ENCODE data around the gene GRPEL1.

Gene GRPEL1

DNA sequence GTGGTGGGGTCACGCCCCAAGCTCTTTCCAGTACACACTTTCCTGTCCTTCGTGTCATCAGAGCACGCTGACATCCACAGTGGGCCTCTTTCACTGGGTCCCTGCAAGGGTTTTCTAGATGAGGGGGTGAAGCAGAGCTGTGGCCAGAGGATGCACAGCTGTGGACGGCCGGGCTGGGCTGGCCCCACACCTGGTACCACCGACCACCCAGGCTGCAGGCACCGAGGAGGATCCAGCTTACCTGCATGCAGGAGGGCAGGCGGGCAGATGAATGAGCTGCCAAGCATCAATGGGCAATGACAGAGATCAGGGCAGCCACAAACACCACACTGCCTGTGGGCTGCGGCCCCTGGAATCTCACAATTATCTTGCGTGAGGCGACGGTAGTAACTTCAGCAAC lies 9.5 kb upstream of the GRPEL1 start:
- H2BK120ac ChIP-seq (ENCODE audit: insufficient read depth, low read length, poor library complexity): no peak overlapping the region
- peaks cover 0 to 2% of the 10 kb centered on the region in 2 experiments for H3K4me1 ChIP-seq (ENCODE audit: control insufficient read depth in 1 of 2, insufficient read depth in 2 of 2, low read length in 2 of 2)
- H3K27me3 ChIP-seq (ENCODE audit: insufficient read depth, low read length): no peaks in the 10 kb centered on the region
- H4K8ac ChIP-seq (ENCODE audit: low read depth, low read length): no peak overlapping the region
- no peak overlapping the region for H3K4me2 ChIP-seq (ENCODE audit: low read length)
- H2AK5ac ChIP-seq (ENCODE audit: low read length): no peak overlapping the region
- WGBS (ENCODE audit: extremely low coverage, insufficient coverage, insufficient read length): no CpG with 5 or more reads among the region's 12 CpGs
- no peaks in the 10 kb centered on the region for H3K79me2 ChIP-seq (ENCODE audit: control insufficient read depth, insufficient read depth, low read length, poor library complexity)
- no peak overlapping the region for H3K23ac ChIP-seq (ENCODE audit: low read length)
- no peak overlapping the region for H2BK12ac ChIP-seq (ENCODE audit: low read length)
- H3K36me3 ChIP-seq (ENCODE audit: control insufficient read depth in 1 of 2, insufficient read depth in 2 of 2, low read length in 2 of 2): no peaks in the 10 kb centered on the region
- no peak for DNase-seq
- H3K9ac ChIP-seq (ENCODE audit: low read length): no peak overlapping the region
- no peak overlapping the region for H3K14ac ChIP-seq (ENCODE audit: low read length)
- H4K12ac ChIP-seq (ENCODE audit: low read depth, low read length): no peak overlapping the region
- no peak overlapping the region for H2AFZ ChIP-seq (ENCODE audit: insufficient read depth, low read length, poor library complexity)
- H3K79me1 ChIP-seq (ENCODE audit: low read length): no peaks in the 10 kb centered on the region
- H3K4me3 ChIP-seq (ENCODE audit: low read depth, low read length): no peak overlapping the region
- H4K91ac ChIP-seq (ENCODE audit: low read depth, low read length): no peak overlapping the region
- no peak overlapping the region for H3K4ac ChIP-seq (ENCODE audit: low read depth, low read length)
- no peak overlapping the region for H3K18ac ChIP-seq (ENCODE audit: low read length)
- no peaks in the 10 kb centered on the region for H3K9me3 ChIP-seq (ENCODE audit: insufficient read depth, low read depth, low read length)
- H2BK5ac ChIP-seq (ENCODE audit: low read depth, low read length, poor library complexity): no peak overlapping the region
- H3K27ac ChIP-seq (ENCODE audit: low read depth, low read length): no peak overlapping the region

DNA sequence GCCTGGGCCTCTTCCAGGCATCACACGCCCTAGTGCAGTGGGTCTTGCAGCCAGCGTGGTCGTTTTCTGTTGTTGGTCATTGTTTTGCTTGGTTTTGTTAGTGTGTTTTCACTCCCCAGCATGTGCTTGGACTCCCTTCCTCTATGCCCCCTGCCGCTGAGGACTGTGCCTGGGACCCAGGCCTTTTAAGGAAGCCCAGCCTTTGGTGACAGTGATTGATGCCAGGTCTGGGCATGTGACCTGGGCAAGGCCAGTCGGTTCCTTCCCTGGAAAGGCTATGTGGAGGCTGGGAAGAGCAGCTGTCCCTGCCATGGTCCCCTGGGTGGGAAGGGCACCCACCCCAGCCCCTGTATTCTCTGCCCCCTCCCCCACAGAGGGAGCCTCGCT lies 8.8 kb upstream of the GRPEL1 start:
- H3K4ac ChIP-seq (ENCODE audit: low read depth, low read length): no peak overlapping the region
- H2BK120ac ChIP-seq (ENCODE audit: insufficient read depth, low read length, poor library complexity): no peak overlapping the region
- no peak overlapping the region for H3K18ac ChIP-seq (ENCODE audit: low read length)
- H3K9ac ChIP-seq (ENCODE audit: low read length): no peak overlapping the region
- H2AK5ac ChIP-seq (ENCODE audit: low read length): no peak overlapping the region
- H3K27me3 ChIP-seq (ENCODE audit: insufficient read depth, low read length): no peaks in the 10 kb centered on the region
- no peak for DNase-seq
- no peak overlapping the region for H4K91ac ChIP-seq (ENCODE audit: low read depth, low read length)
- WGBS (ENCODE audit: extremely low coverage, insufficient coverage, insufficient read length): no CpG with 5 or more reads among the region's 6 CpGs
- no peaks in the 10 kb centered on the region for H3K9me3 ChIP-seq (ENCODE audit: insufficient read depth, low read depth, low read length)
- H2BK5ac ChIP-seq (ENCODE audit: low read depth, low read length, poor library complexity): no peak overlapping the region
- H3K23ac ChIP-seq (ENCODE audit: low read length): no peak overlapping the region
- H3K14ac ChIP-seq (ENCODE audit: low read length): no peak overlapping the region
- H3K27ac ChIP-seq (ENCODE audit: low read depth, low read length): no peak overlapping the region
- H3K36me3 ChIP-seq (ENCODE audit: control insufficient read depth in 1 of 2, insufficient read depth in 2 of 2, low read length in 2 of 2): no peaks in the 10 kb centered on the region
- no peaks in the 10 kb centered on the region for H3K79me2 ChIP-seq (ENCODE audit: control insufficient read depth, insufficient read depth, low read length, poor library complexity)
- no peak overlapping the region for H3K4me3 ChIP-seq (ENCODE audit: low read depth, low read length)
- H2AFZ ChIP-seq (ENCODE audit: insufficient read depth, low read length, poor library complexity): no peak overlapping the region
- H3K4me1 ChIP-seq (ENCODE audit: control insufficient read depth in 1 of 2, insufficient read depth in 2 of 2, low read length in 2 of 2): no peaks in the 10 kb centered on the region
- no peak overlapping the region for H4K12ac ChIP-seq (ENCODE audit: low read depth, low read length)
- no peaks in the 10 kb centered on the region for H3K79me1 ChIP-seq (ENCODE audit: low read length)
- no peak overlapping the region for H3K4me2 ChIP-seq (ENCODE audit: low read length)
- no peak overlapping the region for H4K8ac ChIP-seq (ENCODE audit: low read depth, low read length)
- H2BK12ac ChIP-seq (ENCODE audit: low read length): no peak overlapping the region

DNA sequence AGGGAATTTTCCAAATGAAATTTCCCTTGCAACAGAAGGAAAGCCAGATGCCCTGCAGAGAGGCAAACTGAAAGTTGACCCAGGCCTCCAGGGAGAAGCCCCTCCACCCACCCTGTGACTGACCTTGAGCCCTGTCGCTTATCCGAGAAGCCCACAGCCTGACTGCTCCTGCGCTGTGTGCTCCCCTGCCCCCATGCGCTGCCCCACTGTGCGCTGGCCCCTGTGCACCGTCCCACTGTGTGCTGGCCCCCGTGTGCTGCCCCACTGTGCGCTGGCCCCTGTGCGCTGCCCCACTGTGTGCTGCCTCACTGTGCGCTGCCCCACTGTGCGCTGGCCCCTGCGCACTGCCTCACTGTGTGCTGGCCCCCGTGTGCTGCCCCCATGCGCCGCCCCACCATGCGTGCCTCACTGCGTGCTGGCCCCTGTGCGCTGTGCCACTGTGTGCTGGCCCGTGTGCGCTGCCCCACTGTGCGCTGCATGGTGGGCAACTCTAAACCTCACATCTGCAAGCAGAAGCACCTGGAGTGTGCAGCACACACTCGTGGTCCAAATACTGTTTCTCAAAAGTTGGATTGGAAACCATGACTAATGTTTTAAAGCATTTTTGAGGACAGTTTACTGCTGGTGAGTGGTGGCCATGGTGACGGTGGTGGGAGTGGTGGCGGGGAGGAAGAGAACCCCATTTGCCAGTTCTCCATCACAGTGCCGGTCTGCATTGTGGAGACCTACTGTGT lies 8.3 kb upstream of the GRPEL1 start:
- Histone ChIP-seq H2BK5ac (ENCODE audit: low read depth, low read length, poor library complexity) (no peak overlapping the region), H4K91ac (ENCODE audit: low read depth, low read length) (no peak overlapping the region), H3K9me3 (ENCODE audit: insufficient read depth, low read depth, low read length) (no peaks in the 10 kb centered on the region), H2AK5ac (ENCODE audit: low read length) (no peak overlapping the region), H3K79me1 (ENCODE audit: low read length) (no peaks in the 10 kb centered on the region), H3K4me2 (ENCODE audit: low read length) (no peak overlapping the region), H3K4me3 (ENCODE audit: low read depth, low read length) (no peak overlapping the region), H3K14ac (ENCODE audit: low read length) (no peak overlapping the region), H3K27ac (ENCODE audit: low read depth, low read length) (no peak overlapping the region), H2BK120ac (ENCODE audit: insufficient read depth, low read length, poor library complexity) (no peak overlapping the region), H3K4ac (ENCODE audit: low read depth, low read length) (no peak overlapping the region), H4K12ac (ENCODE audit: low read depth, low read length) (no peak overlapping the region), H3K36me3 (ENCODE audit: control insufficient read depth in 1 of 2, insufficient read depth in 2 of 2, low read length in 2 of 2) (no peaks in the 10 kb centered on the region), H4K8ac (ENCODE audit: low read depth, low read length) (no peak overlapping the region), H2AFZ (ENCODE audit: insufficient read depth, low read length, poor library complexity) (no peak overlapping the region), H3K23ac (ENCODE audit: low read length) (no peak overlapping the region), H3K9ac (ENCODE audit: low read length) (no peak overlapping the region), H3K18ac (ENCODE audit: low read length) (no peak overlapping the region), H3K79me2 (ENCODE audit: control insufficient read depth, insufficient read depth, low read length, poor library complexity) (no peaks in the 10 kb centered on the region), H3K27me3 (ENCODE audit: insufficient read depth, low read length) (no peaks in the 10 kb centered on the region), H2BK12ac (ENCODE audit: low read length) (no peak overlapping the region), H3K4me1 (ENCODE audit: control insufficient read depth in 1 of 2, insufficient read depth in 2 of 2, low read length in 2 of 2) (no peaks in the 10 kb centered on the region)
- no peak for DNase-seq
- no CpG with 5 or more reads among the region's 25 CpGs for WGBS (ENCODE audit: extremely low coverage, insufficient coverage, insufficient read length)

DNA sequence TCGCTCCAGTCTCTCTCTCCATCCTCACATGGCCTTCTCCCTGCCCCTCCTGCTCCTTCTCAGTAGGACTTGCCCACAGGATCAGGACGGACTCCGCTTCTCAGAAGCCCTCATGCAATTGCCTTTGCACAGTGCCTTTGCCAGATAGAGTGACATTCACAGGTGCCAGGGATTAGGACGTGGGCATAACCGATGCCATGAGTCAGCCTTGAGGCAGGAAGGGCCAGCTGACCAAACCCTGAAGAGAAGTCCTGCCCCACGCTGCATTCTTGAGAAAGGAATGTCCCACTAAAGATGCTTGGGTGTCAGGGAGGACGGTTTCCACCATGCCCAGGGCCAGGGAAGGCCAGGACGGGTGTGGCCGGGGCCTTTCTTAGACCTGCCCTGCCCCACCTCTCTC lies 6.6 kb upstream of the GRPEL1 start:
- Histone ChIP-seq H3K79me2 (ENCODE audit: control insufficient read depth, insufficient read depth, low read length, poor library complexity) (no peaks in the 10 kb centered on the region), H3K23ac (ENCODE audit: low read length) (no peak overlapping the region), H4K8ac (ENCODE audit: low read depth, low read length) (no peak overlapping the region), H3K4me1 (ENCODE audit: control insufficient read depth in 1 of 2, insufficient read depth in 2 of 2, low read length in 2 of 2) (no peaks in the 10 kb centered on the region), H4K91ac (ENCODE audit: low read depth, low read length) (no peak overlapping the region), H3K4me2 (ENCODE audit: low read length) (no peak overlapping the region), H3K79me1 (ENCODE audit: low read length) (no peaks in the 10 kb centered on the region), H2AFZ (ENCODE audit: insufficient read depth, low read length, poor library complexity) (no peak overlapping the region), H2AK5ac (ENCODE audit: low read length) (no peak overlapping the region), H2BK12ac (ENCODE audit: low read length) (no peak overlapping the region), H3K9me3 (ENCODE audit: insufficient read depth, low read depth, low read length) (no peaks in the 10 kb centered on the region), H4K12ac (ENCODE audit: low read depth, low read length) (no peak overlapping the region), H3K4me3 (ENCODE audit: low read depth, low read length) (no peak overlapping the region), H3K27ac (ENCODE audit: low read depth, low read length) (no peak overlapping the region), H3K9ac (ENCODE audit: low read length) (no peak overlapping the region), H3K36me3 (ENCODE audit: control insufficient read depth in 1 of 2, insufficient read depth in 2 of 2, low read length in 2 of 2) (no peaks in the 10 kb centered on the region), H3K4ac (ENCODE audit: low read depth, low read length) (no peak overlapping the region), H2BK5ac (ENCODE audit: low read depth, low read length, poor library complexity) (no peak overlapping the region), H3K18ac (ENCODE audit: low read length) (no peak overlapping the region), H3K14ac (ENCODE audit: low read length) (no peak overlapping the region), H3K27me3 (ENCODE audit: insufficient read depth, low read length) (no peaks in the 10 kb centered on the region), H2BK120ac (ENCODE audit: insufficient read depth, low read length, poor library complexity) (no peak overlapping the region)
- no peak for DNase-seq
- WGBS (ENCODE audit: extremely low coverage, insufficient coverage, insufficient read length): no CpG with 5 or more reads among the region's 9 CpGs
